Activated T-cell treated with anti-CD3 and anti-CD28 coated beads, Interleukin-2, amount 50 U/mL, for 24 hours (primary cell): ENCODE measurements around the gene SNRK.

ENCODE experiments used
- DNase-seq: peaks from one replicate; pipeline ENCODE4 v3.0.0-alpha.2; 2020
- H3K27ac Mint-ChIP-seq: 2 replicates; pipeline ENCODE4 v1.8.0; 2020; ENCODE audit warnings: mild to moderate bottlenecking, mixed read lengths
- H3K27me3 Mint-ChIP-seq: 2 replicates; pipeline ENCODE4 v1.8.0; 2020; ENCODE audit warnings: mixed read lengths
- H3K36me3 Mint-ChIP-seq: 2 replicates; pipeline ENCODE4 v1.8.0; 2020; ENCODE audit warnings: low read depth, mixed read lengths
- H3K4me1 Mint-ChIP-seq: 2 replicates; pipeline ENCODE4 v1.8.0; 2020; ENCODE audit warnings: low read depth, mixed read lengths
- H3K4me3 Mint-ChIP-seq: 2 replicates; pipeline ENCODE4 v1.8.0; 2020; ENCODE audit warnings: mild to moderate bottlenecking, moderate library complexity, mixed read lengths
- H3K9me3 Mint-ChIP-seq: 2 replicates; pipeline ENCODE4 v1.8.0; 2020; ENCODE audit warnings: mixed read lengths

SNRK gene, protein sequence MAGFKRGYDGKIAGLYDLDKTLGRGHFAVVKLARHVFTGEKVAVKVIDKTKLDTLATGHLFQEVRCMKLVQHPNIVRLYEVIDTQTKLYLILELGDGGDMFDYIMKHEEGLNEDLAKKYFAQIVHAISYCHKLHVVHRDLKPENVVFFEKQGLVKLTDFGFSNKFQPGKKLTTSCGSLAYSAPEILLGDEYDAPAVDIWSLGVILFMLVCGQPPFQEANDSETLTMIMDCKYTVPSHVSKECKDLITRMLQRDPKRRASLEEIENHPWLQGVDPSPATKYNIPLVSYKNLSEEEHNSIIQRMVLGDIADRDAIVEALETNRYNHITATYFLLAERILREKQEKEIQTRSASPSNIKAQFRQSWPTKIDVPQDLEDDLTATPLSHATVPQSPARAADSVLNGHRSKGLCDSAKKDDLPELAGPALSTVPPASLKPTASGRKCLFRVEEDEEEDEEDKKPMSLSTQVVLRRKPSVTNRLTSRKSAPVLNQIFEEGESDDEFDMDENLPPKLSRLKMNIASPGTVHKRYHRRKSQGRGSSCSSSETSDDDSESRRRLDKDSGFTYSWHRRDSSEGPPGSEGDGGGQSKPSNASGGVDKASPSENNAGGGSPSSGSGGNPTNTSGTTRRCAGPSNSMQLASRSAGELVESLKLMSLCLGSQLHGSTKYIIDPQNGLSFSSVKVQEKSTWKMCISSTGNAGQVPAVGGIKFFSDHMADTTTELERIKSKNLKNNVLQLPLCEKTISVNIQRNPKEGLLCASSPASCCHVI

DNA sequence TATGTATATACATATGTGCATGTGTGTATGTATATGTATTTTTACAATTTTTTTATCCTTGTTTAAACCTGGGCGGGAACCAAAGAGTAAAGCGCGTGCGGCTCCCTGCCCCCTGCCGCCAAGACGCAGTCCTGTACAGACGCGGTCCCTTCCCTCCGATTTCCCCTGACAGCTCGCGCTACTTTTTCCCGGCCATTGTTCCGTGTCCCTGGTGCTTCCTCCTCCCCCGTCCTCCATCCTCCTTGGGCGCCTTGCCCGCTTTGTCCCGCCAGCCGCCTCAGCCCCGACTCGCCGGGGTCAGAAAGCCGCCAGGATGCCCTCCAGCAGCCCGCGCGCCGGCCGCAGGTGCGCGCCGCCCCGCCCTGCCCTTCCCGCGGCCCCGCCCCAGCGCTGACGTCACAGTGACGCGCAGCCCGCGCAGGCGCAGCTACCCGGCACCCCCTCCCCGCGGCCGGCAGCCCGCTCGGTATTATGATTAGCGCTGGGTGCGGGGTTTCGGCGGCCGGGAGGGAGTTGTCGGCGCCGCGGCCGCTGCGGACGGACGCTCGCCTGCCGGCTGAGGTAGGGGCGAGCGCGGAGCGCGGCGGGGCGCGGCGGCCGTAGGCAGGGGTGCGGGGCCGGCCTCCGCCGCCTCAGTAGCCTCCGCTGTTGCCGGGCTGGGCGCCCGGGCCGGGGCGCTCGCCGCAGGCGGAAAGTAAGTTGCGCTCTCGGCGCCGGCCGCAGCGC, at the start of gene SNRK:
SNRK (plus strand) TSS at position 426 of the 726 bp plus-strand sequence. CDS start 16,664 bp downstream, outside the sequence.
- H3K27ac Mint-ChIP-seq, result peak within 1 kb of the TSS; percentile 98
- no peaks in the 10 kb centered on the region for H3K9me3 Mint-ChIP-seq

GRCh38 chr3:43238801-43239200, 47.5 kb upstream of the SNRK start:
- H3K36me3 Mint-ChIP-seq, result no peaks in the 10 kb centered on the region
- no peaks in the 10 kb centered on the region for H3K27me3 Mint-ChIP-seq
- no peak overlapping the region for H3K27ac Mint-ChIP-seq
- DNase-seq, result no peak
- peaks cover 43% of the 10 kb centered on the region for H3K4me1 Mint-ChIP-seq
- H3K4me3 Mint-ChIP-seq, result no peak overlapping the region
- H3K9me3 Mint-ChIP-seq, result peaks cover 4% of the 10 kb centered on the region

More for the DNA sequence above, at the start of gene SNRK:
- H3K4me3 Mint-ChIP-seq, result peak within 1 kb of the TSS; percentile 92
- H3K27me3 Mint-ChIP-seq, result no peaks in the 10 kb centered on the region
- H3K4me1 Mint-ChIP-seq, result peaks cover 46% of the 10 kb centered on the region
- H3K36me3 Mint-ChIP-seq, result peaks cover 24% of the 10 kb centered on the region
- DNase-seq, result peak; percentile 98

DNA sequence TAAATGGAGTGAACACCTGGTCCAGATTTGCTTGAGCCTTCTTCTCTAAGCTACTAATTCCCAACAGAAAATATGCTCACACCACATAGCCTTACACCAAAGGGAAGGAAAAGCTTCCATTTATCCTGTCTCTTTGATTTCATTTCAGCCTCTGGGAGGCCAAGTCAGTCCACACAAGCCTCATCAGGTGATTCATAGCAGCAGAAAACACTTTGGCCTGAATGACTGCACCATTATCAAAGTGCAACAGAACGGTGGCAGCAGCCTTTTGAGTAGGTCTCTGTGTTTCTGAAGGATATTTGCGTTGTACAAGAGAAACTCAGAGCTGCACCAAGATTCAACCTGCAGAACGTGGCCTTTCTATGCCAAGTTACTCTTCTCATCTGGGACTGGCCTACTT, 46.6 kb upstream of the SNRK start:
- no peak overlapping the region for H3K4me3 Mint-ChIP-seq
- H3K9me3 Mint-ChIP-seq, result peaks cover 4% of the 10 kb centered on the region
- H3K4me1 Mint-ChIP-seq, result peaks cover 46% of the 10 kb centered on the region
- H3K36me3 Mint-ChIP-seq, result no peaks in the 10 kb centered on the region
- H3K27me3 Mint-ChIP-seq, result no peaks in the 10 kb centered on the region
- no peak for DNase-seq
- H3K27ac Mint-ChIP-seq, result no peak overlapping the region

DNA sequence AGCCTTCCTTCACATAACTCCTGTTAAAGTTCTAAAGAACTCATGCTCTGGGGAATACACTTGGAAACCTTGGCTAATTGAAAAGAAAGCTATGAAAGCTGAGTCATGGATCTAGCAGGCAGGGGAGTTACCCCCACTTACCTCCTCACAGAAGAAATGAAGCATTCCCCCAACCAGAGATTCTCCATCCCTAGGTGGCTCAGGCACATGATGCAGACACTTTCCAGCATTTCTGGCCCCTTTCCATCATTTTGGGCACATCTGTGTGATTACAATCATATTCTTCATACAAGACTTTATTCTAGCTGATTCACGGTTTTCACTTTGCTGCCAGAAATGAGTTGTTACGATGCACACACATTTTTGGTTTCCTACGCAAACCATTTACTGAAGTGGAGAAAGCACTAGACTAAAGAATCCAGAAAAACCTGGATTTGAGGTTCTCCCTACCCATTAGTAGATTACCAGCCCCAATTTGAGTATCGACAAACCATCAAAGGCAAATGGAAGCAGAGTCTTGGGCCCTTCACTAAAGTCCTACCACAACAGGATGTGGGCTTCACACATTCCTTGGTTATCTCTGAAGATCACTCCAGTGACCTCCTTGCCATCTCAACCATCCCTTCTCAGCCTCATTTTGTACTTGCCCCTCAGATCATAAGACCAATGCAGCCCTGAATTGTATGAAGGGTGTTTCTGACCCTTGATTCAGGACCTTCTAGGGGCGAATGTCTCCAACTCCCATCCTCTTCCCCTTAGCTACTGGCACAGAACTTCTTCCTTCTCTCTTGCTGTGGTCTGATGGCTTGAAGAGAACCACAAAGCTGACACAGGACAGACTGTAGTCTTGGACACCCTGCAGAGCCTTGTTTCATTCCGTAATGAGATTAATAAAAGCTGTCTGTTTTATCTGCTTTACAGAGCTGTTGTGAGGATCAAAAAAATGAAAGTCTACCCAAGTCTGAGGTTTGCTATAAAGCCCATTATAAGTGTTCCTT, 42.5 kb upstream of the SNRK start:
- H3K4me1 Mint-ChIP-seq, result peaks cover 65% of the 10 kb centered on the region

DNA sequence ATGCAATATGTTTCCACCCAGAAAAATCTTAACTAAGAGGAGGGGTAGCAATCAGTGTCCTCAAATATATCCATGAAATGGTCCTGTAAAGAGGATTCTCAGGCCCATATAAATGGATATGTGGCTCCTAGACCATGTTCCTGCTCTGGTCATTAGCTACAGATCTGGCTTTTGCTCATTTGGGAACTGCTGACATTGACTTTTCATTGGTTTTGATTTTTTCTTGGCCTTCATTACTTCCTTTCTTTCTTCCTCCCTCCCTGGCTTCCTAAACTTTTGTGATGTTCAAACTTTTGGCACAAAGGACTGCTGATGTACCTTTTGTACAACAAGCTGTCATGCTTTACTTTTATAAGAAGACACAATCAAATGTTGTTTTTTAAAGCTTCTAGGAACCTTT, 41.6 kb upstream of the SNRK start:
- Mint-ChIP-seq H3K27ac (no peak overlapping the region), H3K9me3 (no peaks in the 10 kb centered on the region), H3K27me3 (no peaks in the 10 kb centered on the region), H3K36me3 (no peaks in the 10 kb centered on the region), H3K4me1 (peaks cover 62% of the 10 kb centered on the region), H3K4me3 (no peak overlapping the region)
- DNase-seq, result no peak

More for the DNA sequence above, 42.5 kb upstream of the SNRK start:
- no peak for DNase-seq
- Mint-ChIP-seq H3K4me3 (no peak overlapping the region), H3K9me3 (peaks cover under 1% of the 10 kb centered on the region), H3K36me3 (no peaks in the 10 kb centered on the region), H3K27me3 (no peaks in the 10 kb centered on the region), H3K27ac (peak overlapping the region; percentile 30)

DNA sequence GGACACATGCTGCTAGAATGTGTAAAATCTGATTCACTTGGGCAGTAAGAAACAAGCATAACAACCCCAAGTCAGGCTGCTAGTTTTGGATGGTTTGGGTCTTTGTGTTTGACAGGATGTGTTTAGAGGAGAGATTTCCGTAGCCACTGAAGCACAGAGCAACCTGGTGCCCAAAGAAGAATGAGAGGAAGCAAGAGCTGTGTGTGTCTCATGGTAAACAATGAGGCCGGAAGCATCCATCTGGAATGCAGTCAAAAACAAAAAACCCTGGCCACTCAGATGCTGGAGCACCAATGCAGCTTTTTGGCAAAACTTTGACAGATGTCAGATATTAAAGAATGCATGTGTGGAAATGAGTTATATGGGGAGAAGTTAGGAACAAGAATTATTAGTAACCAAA, 39.4 kb upstream of the SNRK start:
- H3K4me3 Mint-ChIP-seq, result no peak overlapping the region
- no peaks in the 10 kb centered on the region for H3K27me3 Mint-ChIP-seq
- H3K36me3 Mint-ChIP-seq, result no peaks in the 10 kb centered on the region
- no peaks in the 10 kb centered on the region for H3K9me3 Mint-ChIP-seq
- H3K27ac Mint-ChIP-seq, result no peak overlapping the region
- DNase-seq, result no peak
- H3K4me1 Mint-ChIP-seq, result peaks cover 58% of the 10 kb centered on the region

DNA sequence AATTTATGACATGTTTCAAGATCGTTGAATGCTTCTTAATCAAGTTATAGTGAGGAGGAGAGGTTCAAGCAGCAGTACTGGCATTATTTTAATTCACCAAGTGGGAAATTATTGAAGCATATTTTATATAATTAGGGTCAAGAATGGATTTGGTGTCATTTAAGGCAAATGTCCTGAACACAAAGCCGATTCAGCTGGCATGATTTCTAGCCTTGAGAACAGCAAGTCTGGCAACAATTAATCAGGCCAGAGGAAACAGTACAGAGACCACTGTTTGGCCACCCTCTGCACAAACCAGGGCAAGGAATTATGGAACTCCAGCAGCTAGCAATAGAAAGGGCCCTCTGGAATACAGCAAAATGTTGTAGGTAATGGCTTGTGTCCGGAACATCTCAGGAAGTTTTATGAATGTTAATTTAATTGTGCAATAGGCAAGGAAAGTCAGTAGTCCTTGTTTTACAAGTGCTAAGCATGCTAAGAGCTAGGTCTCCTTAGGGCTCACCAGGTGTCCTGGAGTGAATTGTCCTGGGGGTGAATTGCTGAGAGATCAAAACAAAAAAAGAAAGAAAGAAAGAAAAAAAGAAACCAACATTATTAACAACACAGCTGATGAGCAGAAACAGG, 38.7 kb upstream of the SNRK start:
- peaks cover 58% of the 10 kb centered on the region for H3K4me1 Mint-ChIP-seq
- H3K36me3 Mint-ChIP-seq, result no peaks in the 10 kb centered on the region
- H3K27me3 Mint-ChIP-seq, result no peaks in the 10 kb centered on the region
- H3K9me3 Mint-ChIP-seq, result no peaks in the 10 kb centered on the region
- no peak overlapping the region for H3K27ac Mint-ChIP-seq
- DNase-seq, result no peak
- H3K4me3 Mint-ChIP-seq, result no peak overlapping the region

DNA sequence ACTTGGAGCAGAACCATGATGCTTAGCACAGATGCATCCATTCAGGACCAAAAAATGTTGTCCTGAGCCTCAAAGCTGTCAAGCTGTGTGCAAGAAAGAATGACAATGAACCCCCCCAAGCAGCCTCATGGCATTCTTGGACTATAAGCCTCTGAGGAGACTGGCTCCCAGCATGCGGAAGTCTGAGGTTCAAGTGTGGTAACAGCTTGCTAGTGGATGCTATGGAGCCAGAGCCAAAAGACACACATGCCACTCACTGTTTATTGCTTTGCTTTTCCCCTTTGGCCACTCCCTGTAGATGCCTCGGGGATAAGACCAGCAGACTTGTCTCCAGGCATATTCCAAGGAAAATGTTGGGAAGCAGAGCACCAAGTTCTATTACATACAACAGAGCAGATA, 38.2 kb upstream of the SNRK start:
- Mint-ChIP-seq H3K4me1 (peaks cover 53% of the 10 kb centered on the region), H3K27me3 (no peaks in the 10 kb centered on the region), H3K27ac (no peak overlapping the region), H3K9me3 (no peaks in the 10 kb centered on the region), H3K36me3 (no peaks in the 10 kb centered on the region), H3K4me3 (no peak overlapping the region)
- no peak for DNase-seq

GRCh38 chr3:43248973-43249372, 37.4 kb upstream of the SNRK start:
- no peak for DNase-seq
- Mint-ChIP-seq H3K4me1 (peaks cover 45% of the 10 kb centered on the region), H3K27ac (no peak overlapping the region), H3K4me3 (no peak overlapping the region), H3K27me3 (no peaks in the 10 kb centered on the region), H3K9me3 (no peaks in the 10 kb centered on the region), H3K36me3 (no peaks in the 10 kb centered on the region)

DNA sequence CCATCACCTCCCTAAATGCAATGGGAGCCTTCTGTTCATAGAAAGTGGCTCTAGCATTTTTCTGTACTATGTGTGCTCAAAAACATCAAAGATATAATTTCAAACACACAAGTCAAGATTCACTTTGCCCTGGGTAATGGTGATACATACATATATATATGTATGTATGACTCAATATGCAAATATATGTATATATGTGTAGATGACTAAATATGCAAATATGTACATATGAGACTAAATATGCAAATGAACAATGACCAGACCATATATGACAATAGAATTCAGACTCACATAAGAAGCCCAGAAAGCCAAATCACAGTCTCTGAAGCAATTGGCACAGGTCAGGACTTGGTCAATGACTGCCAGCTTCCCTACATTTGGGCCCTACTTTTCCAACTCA, 36.9 kb upstream of the SNRK start:
- DNase-seq, result no peak
- H3K36me3 Mint-ChIP-seq, result no peaks in the 10 kb centered on the region
- H3K4me1 Mint-ChIP-seq, result peaks cover 40% of the 10 kb centered on the region
- no peaks in the 10 kb centered on the region for H3K9me3 Mint-ChIP-seq
- H3K27me3 Mint-ChIP-seq, result no peaks in the 10 kb centered on the region
- no peak overlapping the region for H3K4me3 Mint-ChIP-seq
- no peak overlapping the region for H3K27ac Mint-ChIP-seq

DNA sequence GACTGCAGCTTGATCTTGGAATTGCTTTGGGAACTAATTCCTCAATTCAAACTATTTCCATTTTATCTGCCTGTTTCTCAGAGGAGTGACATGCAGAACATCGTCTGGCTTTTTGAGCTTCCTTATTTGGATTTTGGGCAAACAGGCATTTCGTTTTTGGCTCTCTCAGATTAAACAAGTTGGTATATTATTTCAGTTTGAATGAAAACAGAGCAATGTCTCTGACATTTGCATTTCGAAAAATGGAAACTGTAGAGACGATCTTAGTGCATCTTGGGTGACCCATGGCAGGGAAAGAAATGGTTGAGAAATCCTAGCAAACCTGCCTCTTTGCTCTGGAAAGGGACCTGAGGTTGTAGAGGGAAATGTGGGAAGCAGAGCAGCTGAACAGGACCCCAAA, 33.0 kb upstream of the SNRK start:
- no peaks in the 10 kb centered on the region for H3K9me3 Mint-ChIP-seq
- no peak overlapping the region for H3K27ac Mint-ChIP-seq
- H3K36me3 Mint-ChIP-seq, result no peaks in the 10 kb centered on the region
- no peak for DNase-seq
- H3K27me3 Mint-ChIP-seq, result no peaks in the 10 kb centered on the region
- peaks cover 30% of the 10 kb centered on the region for H3K4me1 Mint-ChIP-seq
- no peak overlapping the region for H3K4me3 Mint-ChIP-seq

DNA sequence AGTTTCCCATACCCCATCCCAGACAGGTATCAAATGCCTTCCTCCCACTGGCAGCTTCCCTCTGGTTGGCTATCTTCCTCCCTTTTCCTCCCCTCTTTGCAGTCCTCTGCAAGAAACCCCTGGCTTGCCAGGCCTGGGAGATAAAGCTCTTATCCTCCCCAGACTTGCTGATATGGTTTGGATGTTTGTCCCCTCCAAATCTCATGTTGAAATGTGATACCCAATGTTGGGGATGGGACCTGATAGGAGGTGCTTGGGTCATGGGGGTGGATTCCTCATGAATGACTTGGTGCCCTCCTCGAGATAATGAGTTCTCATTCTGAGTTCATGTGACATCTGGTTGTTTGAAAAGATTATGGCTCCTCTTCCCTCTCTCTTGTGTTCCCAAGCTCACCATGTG, 32.2 kb upstream of the SNRK start:
- no peak overlapping the region for H3K4me3 Mint-ChIP-seq
- H3K36me3 Mint-ChIP-seq, result no peaks in the 10 kb centered on the region
- H3K27ac Mint-ChIP-seq, result no peak overlapping the region
- H3K4me1 Mint-ChIP-seq, result peaks cover 26% of the 10 kb centered on the region
- no peak for DNase-seq
- H3K27me3 Mint-ChIP-seq, result no peaks in the 10 kb centered on the region
- H3K9me3 Mint-ChIP-seq, result no peaks in the 10 kb centered on the region

- H3K9me3 Mint-ChIP-seq, result no peaks in the 10 kb centered on the region
- H3K27me3 Mint-ChIP-seq, result no peaks in the 10 kb centered on the region
- no peak overlapping the region for H3K4me3 Mint-ChIP-seq
- DNase-seq, result no peak
- peaks cover 26% of the 10 kb centered on the region for H3K4me1 Mint-ChIP-seq
- no peaks in the 10 kb centered on the region for H3K36me3 Mint-ChIP-seq
- H3K27ac Mint-ChIP-seq, result no peak overlapping the region
Observed at GRCh38 chr3:43255662-43256061, 30.7 kb upstream of the SNRK start.
